Liver (tissue), 9 donors: ENCODE data around the gene TNFRSF21. TPM values are rescaled to one million over a fixed set of nuclear protein-coding genes. Genes with fewer than 3 reads are reported as not detected.

ENCODE experiments used
- DNase-seq: peaks from one replicate; pipeline ENCODE4 v3.0.0-alpha.2; 2017; ENCODE audit warnings: low spot score
- H3K27ac ChIP-seq, 2 donors: one replicate each; pipeline ENCODE4 v1.7.0; 2013; ENCODE audit warnings: inconsistent platforms in 2 of 2, low read length in 2 of 2, control low read depth in 1 of 2, low read depth in 1 of 2, mild to moderate bottlenecking in 1 of 2
- H3K27me3 ChIP-seq, 4 donors: one replicate each; pipeline versions ENCODE4 v1.6.1 to v1.7.0; 2013; ENCODE audit warnings: low read length in 3 of 4, inconsistent platforms in 1 of 4, mild to moderate bottlenecking in 1 of 4, moderate library complexity in 1 of 4; ENCODE audit not compliant: control insufficient read depth in 4 of 4, insufficient read depth in 4 of 4
- H3K36me3 ChIP-seq, 4 donors: one replicate each; pipeline versions ENCODE4 v1.6.1 to v1.7.0; 2013; ENCODE audit warnings: low read length in 3 of 4, mild to moderate bottlenecking in 3 of 4, low read depth in 1 of 4, moderate library complexity in 1 of 4; ENCODE audit not compliant: control insufficient read depth in 4 of 4, insufficient read depth in 3 of 4
- H3K4me1 ChIP-seq, 4 donors: one replicate each; pipeline versions ENCODE4 v1.6.1 to v1.7.0; 2013; ENCODE audit warnings: low read length in 3 of 4, mild to moderate bottlenecking in 3 of 4, moderate library complexity in 1 of 4; ENCODE audit not compliant: control insufficient read depth in 4 of 4, insufficient read depth in 4 of 4
- H3K4me3 ChIP-seq, 3 donors: one replicate each; pipeline versions ENCODE4 v1.6.1 to v1.7.0; 2013; ENCODE audit warnings: low read length in 3 of 3, control low read depth in 1 of 3, low read depth in 1 of 3, mild to moderate bottlenecking in 1 of 3
- H3K9ac ChIP-seq, 2 donors: one replicate each; pipeline ENCODE4 v1.7.0; 2013; ENCODE audit warnings: low read length in 2 of 2, mild to moderate bottlenecking in 2 of 2, moderate library complexity in 2 of 2, control low read depth in 1 of 2, low read depth in 1 of 2
- H3K9me3 ChIP-seq, 4 donors: one replicate each; pipeline versions ENCODE4 v1.6.1 to v1.7.0; 2013; ENCODE audit warnings: low read length in 3 of 4; ENCODE audit not compliant: control insufficient read depth in 4 of 4
- EGR1 ChIP-seq, 2 donors: IDR thresholded peaks; 2 replicates each; pipeline ENCODE4 v1.6.1; 2016 to 2018; ENCODE audit warnings: antibody characterized with exemption in 2 of 2, low read depth in 2 of 2
- FOXA1 ChIP-seq: IDR thresholded peaks from 2 replicates; pipeline ENCODE4 v1.6.1; 2016; ENCODE audit warnings: antibody characterized with exemption
- FOXA2 ChIP-seq: IDR thresholded peaks from 2 replicates; pipeline ENCODE4 v1.6.1; 2016; ENCODE audit warnings: antibody characterized with exemption
- GABPA ChIP-seq, 2 donors: IDR thresholded peaks in 1 of 2; conservative IDR thresholded peaks in 1 of 2; 2 replicates each; pipeline ENCODE4 v1.6.1; 2016; ENCODE audit warnings: antibody characterized with exemption in 2 of 2, mild to moderate bottlenecking in 1 of 2, moderate library complexity in 1 of 2
- HNF4A ChIP-seq, 2 donors: conservative IDR thresholded peaks; 2 replicates each; pipeline ENCODE4 v1.6.1; 2016; ENCODE audit warnings: antibody characterized with exemption in 2 of 2, mild to moderate bottlenecking in 2 of 2
- HNF4G ChIP-seq: IDR thresholded peaks from 2 replicates; pipeline ENCODE4 v1.6.1; 2016; ENCODE audit warnings: antibody characterized with exemption
- MAX ChIP-seq: IDR thresholded peaks from 2 replicates; pipeline ENCODE4 v1.6.1; 2016; ENCODE audit warnings: antibody characterized with exemption
- RAD21 ChIP-seq, 2 donors: IDR thresholded peaks; 2 replicates each; pipeline ENCODE4 v1.6.1; 2016; ENCODE audit warnings: antibody characterized with exemption in 2 of 2, mild to moderate bottlenecking in 2 of 2
- RXRA ChIP-seq, 2 donors: IDR thresholded peaks; 2 replicates each; pipeline ENCODE4 v1.6.1; 2017 to 2018; ENCODE audit warnings: antibody characterized with exemption in 2 of 2, mild to moderate bottlenecking in 1 of 2
- SP1 ChIP-seq: IDR thresholded peaks from 2 replicates; pipeline ENCODE4 v1.6.1; 2018; ENCODE audit warnings: antibody characterized with exemption, mild to moderate bottlenecking
- TAF1 ChIP-seq: conservative IDR thresholded peaks from 2 replicates; pipeline ENCODE4 v1.6.1; 2016; ENCODE audit warnings: antibody characterized with exemption, mild to moderate bottlenecking
- WGBS: extraction: QIAGEN DNeasy Blood & Tissue Kit; methylation state at CpG from one replicate; pipeline ENCODE4 v1.1.7; 2013; 5-methylcytosine and 5-hydroxymethylcytosine counted together
- polyA plus RNA-seq, 2 donors: library from polyadenylated mRNA; stranded (reverse) in 1 of 2; unstranded in 1 of 2; fragments of 200-250 nt in 1 of 2; fragments of >200 nt in 1 of 2; fragmentation: Nextera tagmentation in 1 of 2; extraction: Ambion mirVana in 1 of 2; gene quantifications; one replicate each; pipeline versions ENCODE4 v1.2.1 to v1.2.3, GENCODE V29; 2013 to 2015
- total RNA-seq, 2 donors: library from RNA; depleted of rRNA; stranded (reverse); fragments of >200 nt; gene quantifications; one replicate each; pipeline ENCODE4 v1.2.3, GENCODE V29; 2014
- TF ChIP-seq, protein P1 (sequence below): IDR thresholded peaks from 2 replicates; pipeline ENCODE4 v1.6.1; 2016; ENCODE audit warnings: antibody characterized with exemption
- TF ChIP-seq, protein P2 (sequence below): IDR thresholded peaks from 2 replicates; pipeline ENCODE4 v1.6.1; 2016; ENCODE audit warnings: antibody characterized with exemption
- donor health status: healthy.
- donor health status: healthy.
- donor health status: healthy.
- donor health status: healthy.
- donor health status: healthy.

TNFRSF21 gene
- total and polyA plus RNA-seq, 4 donors, result 2.1 to 3.2 (median 2.9) TPM

GRCh38 chr6:47308198-47308517, 1.5 kb downstream of the TNFRSF21 start:
- Histone ChIP-seq H3K36me3 (no peaks in the 10 kb centered on the region), H3K9ac (no peak overlapping the region), H3K27ac (no peak overlapping the region), H3K4me3 (peak overlapping the region in 2 of 3 donors; percentile 22 to 73), H3K27me3 (peaks cover 0 to 11% (median 5%) of the 10 kb centered on the region in 4 donors), H3K4me1 (peaks cover 3 to 16% (median 7%) of the 10 kb centered on the region in 4 donors), H3K9me3 (no peaks in the 10 kb centered on the region)
- 46% methylated on average over 3 of the region's 3 CpGs for WGBS
- no peak for DNase-seq
- TF ChIP-seq TAF1, result no peak
- TF ChIP-seq EGR1 (IDR thresholded peaks at IDR 0.05; ENCODE audit: low read depth in 2 of 2), result no peak
- no peak for TF ChIP-seq HNF4G
- no peak for TF ChIP-seq HNF4A (conservative IDR thresholded peaks at IDR 0.05)
- TF ChIP-seq FOXA1, result no peak
- TF ChIP-seq, protein P1, sequence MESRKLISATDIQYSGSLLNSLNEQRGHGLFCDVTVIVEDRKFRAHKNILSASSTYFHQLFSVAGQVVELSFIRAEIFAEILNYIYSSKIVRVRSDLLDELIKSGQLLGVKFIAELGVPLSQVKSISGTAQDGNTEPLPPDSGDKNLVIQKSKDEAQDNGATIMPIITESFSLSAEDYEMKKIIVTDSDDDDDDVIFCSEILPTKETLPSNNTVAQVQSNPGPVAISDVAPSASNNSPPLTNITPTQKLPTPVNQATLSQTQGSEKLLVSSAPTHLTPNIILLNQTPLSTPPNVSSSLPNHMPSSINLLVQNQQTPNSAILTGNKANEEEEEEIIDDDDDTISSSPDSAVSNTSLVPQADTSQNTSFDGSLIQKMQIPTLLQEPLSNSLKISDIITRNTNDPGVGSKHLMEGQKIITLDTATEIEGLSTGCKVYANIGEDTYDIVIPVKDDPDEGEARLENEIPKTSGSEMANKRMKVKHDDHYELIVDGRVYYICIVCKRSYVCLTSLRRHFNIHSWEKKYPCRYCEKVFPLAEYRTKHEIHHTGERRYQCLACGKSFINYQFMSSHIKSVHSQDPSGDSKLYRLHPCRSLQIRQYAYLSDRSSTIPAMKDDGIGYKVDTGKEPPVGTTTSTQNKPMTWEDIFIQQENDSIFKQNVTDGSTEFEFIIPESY, result no peak

- peak overlapping the region in 1 of 3 donors; percentile 22 for H3K4me3 ChIP-seq
- H3K36me3 ChIP-seq, result no peaks in the 10 kb centered on the region
- H3K4me1 ChIP-seq, result peaks cover 3 to 16% (median 7%) of the 10 kb centered on the region in 4 donors
- WGBS, result 90% methylated on average over 7 of the region's 7 CpGs
- no peaks in the 10 kb centered on the region for H3K9me3 ChIP-seq
- no peak overlapping the region for H3K9ac ChIP-seq
- no peak for TF ChIP-seq GABPA (IDR thresholded peaks at IDR 0.05 in 1 of 2, conservative IDR thresholded peaks at IDR 0.05 in 1 of 2)
- TF ChIP-seq, protein P1, result no peak
- no peak for DNase-seq
- H3K27me3 ChIP-seq, result peaks cover 0 to 11% (median 5%) of the 10 kb centered on the region in 4 donors
- H3K27ac ChIP-seq, result no peak overlapping the region
Observed at GRCh38 chr6:47307362-47308197, 2.1 kb downstream of the TNFRSF21 start.

GRCh38 chr6:47306887-47307286, 2.8 kb downstream of the TNFRSF21 start:
- no peak overlapping the region for H3K4me3 ChIP-seq
- H3K27ac ChIP-seq, result no peak overlapping the region
- H3K9ac ChIP-seq, result no peak overlapping the region
- H3K4me1 ChIP-seq, result peaks cover 3 to 16% (median 7%) of the 10 kb centered on the region in 4 donors
- H3K9me3 ChIP-seq, result no peaks in the 10 kb centered on the region
- TF ChIP-seq, protein P1, result no peak
- no peak for TF ChIP-seq SP1
- no peak for TF ChIP-seq RAD21 (IDR thresholded peaks at IDR 0.05)
- no peak for TF ChIP-seq EGR1 (IDR thresholded peaks at IDR 0.05; ENCODE audit: low read depth in 2 of 2)
- no peak for TF ChIP-seq FOXA2
- no peak for TF ChIP-seq FOXA1
- TF ChIP-seq, protein P2, sequence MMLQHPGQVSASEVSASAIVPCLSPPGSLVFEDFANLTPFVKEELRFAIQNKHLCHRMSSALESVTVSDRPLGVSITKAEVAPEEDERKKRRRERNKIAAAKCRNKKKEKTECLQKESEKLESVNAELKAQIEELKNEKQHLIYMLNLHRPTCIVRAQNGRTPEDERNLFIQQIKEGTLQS, result no peak
- TF ChIP-seq MAX, result no peak
- TF ChIP-seq RXRA (IDR thresholded peaks at IDR 0.05), result no peak
- no peak for TF ChIP-seq GABPA (IDR thresholded peaks at IDR 0.05 in 1 of 2, conservative IDR thresholded peaks at IDR 0.05 in 1 of 2)
- H3K36me3 ChIP-seq, result no peaks in the 10 kb centered on the region
- peaks cover 0 to 11% (median 5%) of the 10 kb centered on the region in 4 donors for H3K27me3 ChIP-seq
- DNase-seq, result no peak
- 81% methylated on average over 2 of the region's 2 CpGs for WGBS
